BJ (cell line): ENCODE results near the gene NDUFA6. TPM values are rescaled to one million over a fixed set of nuclear protein-coding genes. Genes with fewer than 3 reads are reported as not detected.
"Not testable (repeated sequence)": the region's sequence is repeated elsewhere in the genome, so short reads cannot be mapped to it uniquely, and the experiment has no call there.

ENCODE experiments used
- CTCF ChIA-PET: fragments of 350-600 bp; formaldehyde crosslinking; extraction: SDS; loops from one replicate; lab custom pipeline; 2021; ENCODE audit warnings: antibody characterized with exemption, inconsistent platforms; lab: Yijun Ruan, JAX
- POLR2A ChIA-PET: fragments of 300-600 bp; sonication (Branson Sonifier 250); formaldehyde crosslinking; extraction: SDS; loops from one replicate; lab custom pipeline; 2021; ENCODE audit warnings: antibody characterized with exemption; lab: Charles Lee
- DNase-seq: peaks from one replicate; pipeline ENCODE4 v3.0.0-alpha.2; 2011; ENCODE audit warnings: low read depth
- H3K27me3 ChIP-seq: 2 replicates; pipeline ENCODE4 v1.6.0; 2011; ENCODE audit warnings: low read length; ENCODE audit not compliant: control insufficient read depth, insufficient read depth
- H3K36me3 ChIP-seq: 2 replicates; pipeline ENCODE4 v1.5.1; 2011; ENCODE audit warnings: low read length; ENCODE audit not compliant: control insufficient read depth, insufficient read depth
- H3K4me3 ChIP-seq: 2 replicates; pipeline ENCODE4 v1.5.1; 2011; ENCODE audit warnings: low read depth, mild to moderate bottlenecking, control low read depth, low read length
- CTCF ChIP-seq: IDR thresholded peaks from 2 replicates; pipeline ENCODE4 v1.5.1; 2011; ENCODE audit warnings: low read depth, mild to moderate bottlenecking, control low read depth, inconsistent platforms, low read length, moderate library complexity; ENCODE audit not compliant: insufficient read depth
- polyA plus RNA-seq: library from polyadenylated mRNA; depleted of rRNA; stranded (reverse); fragments of >200 nt; gene quantifications from 2 replicates; pipeline ENCODE4 v1.2.3, GENCODE V29; 2011

The NDUFA6 gene
- polyA plus RNA-seq, 1 experiment, result 76.0 TPM

- Histone ChIP-seq H3K36me3 (no peaks in the 10 kb centered on the region), H3K27me3 (no peaks in the 10 kb centered on the region), H3K4me3 (no peak overlapping the region)
- DNase-seq, result no peak
- no peak for TF ChIP-seq CTCF
- CTCF ChIA-PET, result interaction anchor here (1.0 to 1.1 kb wide), 2 partner anchors 41 to 170 kb away, joined by 3 read pairs; no protein-coding TSS in a partner anchor
- POLR2A ChIA-PET, result interaction anchor here (0.6 kb wide), 1 partner anchor 21 kb away, joined by 3 read pairs; no protein-coding TSS in a partner anchor
Measured at GRCh38 chr22:42134100-42135020, 43.8 kb upstream of the NDUFA6 start.

- DNase-seq, result no peak
- ChIA-PET POLR2A (no interaction called here), CTCF (interaction anchor here (0.9 to 1.1 kb wide), 3 partner anchors 10 to 38 kb away, joined by 3 to 5 read pairs (median 3); no protein-coding TSS in a partner anchor)
- Histone ChIP-seq H3K36me3 (no peaks in the 10 kb centered on the region), H3K4me3 (no peak overlapping the region), H3K27me3 (no peaks in the 10 kb centered on the region)
- no peak for TF ChIP-seq CTCF
Measured at GRCh38 chr22:42132457-42132856, 41.9 kb upstream of the NDUFA6 start.

- Histone ChIP-seq H3K27me3 (no peaks in the 10 kb centered on the region), H3K36me3 (no peaks in the 10 kb centered on the region), H3K4me3 (no peak overlapping the region)
- no peak for DNase-seq
- no peak for TF ChIP-seq CTCF
- POLR2A ChIA-PET, result no interaction called here
- CTCF ChIA-PET, result interaction anchor here (1.1 kb wide), 1 partner anchor 9 kb away, joined by 5 read pairs; no protein-coding TSS in a partner anchor
Measured at GRCh38 chr22:42131562-42131961, 41.0 kb upstream of the NDUFA6 start.

- POLR2A ChIA-PET, H3K36me3 ChIP-seq, H3K27me3 ChIP-seq, CTCF ChIA-PET, H3K4me3 ChIP-seq, DNase-seq: not testable (repeated sequence)
Measured at GRCh38 chr22:42130639-42131431, 40.3 kb upstream of the NDUFA6 start, which contains the start of gene CYP2D6. Gene CYP2D6, minus strand, starts transcription at chr22:42130810. Its CDS starts 19 bp downstream, at chr22:42130791.

- CTCF ChIA-PET, DNase-seq, POLR2A ChIA-PET, H3K4me3 ChIP-seq, H3K36me3 ChIP-seq, H3K27me3 ChIP-seq: not testable (repeated sequence)
Measured at GRCh38 chr22:42130182-42130581, 39.6 kb upstream of the NDUFA6 start.

- POLR2A ChIA-PET, H3K27me3 ChIP-seq, DNase-seq, CTCF ChIA-PET, H3K36me3 ChIP-seq, H3K4me3 ChIP-seq: not testable (repeated sequence)
Measured at GRCh38 chr22:42128776-42129694, 38.5 kb upstream of the NDUFA6 start.

- DNase-seq, H3K27me3 ChIP-seq, CTCF ChIA-PET, H3K36me3 ChIP-seq, POLR2A ChIA-PET, H3K4me3 ChIP-seq: not testable (repeated sequence)
Measured at GRCh38 chr22:42128007-42128406, 37.4 kb upstream of the NDUFA6 start.
